Endothelial cell of coronary artery (primary cell): ENCODE data around the gene RIPOR2. TPM values are rescaled to one million over a fixed set of nuclear protein-coding genes. Genes with fewer than 3 reads are reported as not detected.

Experiments used
- total RNA-seq: library from RNA; depleted of rRNA; stranded (reverse); fragments of >200 nt; gene quantifications from 2 replicates; pipeline ENCODE4 v1.2.3, GENCODE V29; 2014

The RIPOR2 gene, protein sequence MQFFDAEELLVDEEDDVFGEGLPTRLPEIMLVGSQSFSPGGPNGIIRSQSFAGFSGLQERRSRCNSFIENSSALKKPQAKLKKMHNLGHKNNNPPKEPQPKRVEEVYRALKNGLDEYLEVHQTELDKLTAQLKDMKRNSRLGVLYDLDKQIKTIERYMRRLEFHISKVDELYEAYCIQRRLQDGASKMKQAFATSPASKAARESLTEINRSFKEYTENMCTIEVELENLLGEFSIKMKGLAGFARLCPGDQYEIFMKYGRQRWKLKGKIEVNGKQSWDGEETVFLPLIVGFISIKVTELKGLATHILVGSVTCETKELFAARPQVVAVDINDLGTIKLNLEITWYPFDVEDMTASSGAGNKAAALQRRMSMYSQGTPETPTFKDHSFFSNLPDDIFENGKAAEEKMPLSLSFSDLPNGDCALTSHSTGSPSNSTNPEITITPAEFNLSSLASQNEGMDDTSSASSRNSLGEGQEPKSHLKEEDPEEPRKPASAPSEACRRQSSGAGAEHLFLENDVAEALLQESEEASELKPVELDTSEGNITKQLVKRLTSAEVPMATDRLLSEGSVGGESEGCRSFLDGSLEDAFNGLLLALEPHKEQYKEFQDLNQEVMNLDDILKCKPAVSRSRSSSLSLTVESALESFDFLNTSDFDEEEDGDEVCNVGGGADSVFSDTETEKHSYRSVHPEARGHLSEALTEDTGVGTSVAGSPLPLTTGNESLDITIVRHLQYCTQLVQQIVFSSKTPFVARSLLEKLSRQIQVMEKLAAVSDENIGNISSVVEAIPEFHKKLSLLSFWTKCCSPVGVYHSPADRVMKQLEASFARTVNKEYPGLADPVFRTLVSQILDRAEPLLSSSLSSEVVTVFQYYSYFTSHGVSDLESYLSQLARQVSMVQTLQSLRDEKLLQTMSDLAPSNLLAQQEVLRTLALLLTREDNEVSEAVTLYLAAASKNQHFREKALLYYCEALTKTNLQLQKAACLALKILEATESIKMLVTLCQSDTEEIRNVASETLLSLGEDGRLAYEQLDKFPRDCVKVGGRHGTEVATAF
- total RNA-seq, result 0.28 TPM in 1 of 2 replicates, not detected in the other

DNA sequence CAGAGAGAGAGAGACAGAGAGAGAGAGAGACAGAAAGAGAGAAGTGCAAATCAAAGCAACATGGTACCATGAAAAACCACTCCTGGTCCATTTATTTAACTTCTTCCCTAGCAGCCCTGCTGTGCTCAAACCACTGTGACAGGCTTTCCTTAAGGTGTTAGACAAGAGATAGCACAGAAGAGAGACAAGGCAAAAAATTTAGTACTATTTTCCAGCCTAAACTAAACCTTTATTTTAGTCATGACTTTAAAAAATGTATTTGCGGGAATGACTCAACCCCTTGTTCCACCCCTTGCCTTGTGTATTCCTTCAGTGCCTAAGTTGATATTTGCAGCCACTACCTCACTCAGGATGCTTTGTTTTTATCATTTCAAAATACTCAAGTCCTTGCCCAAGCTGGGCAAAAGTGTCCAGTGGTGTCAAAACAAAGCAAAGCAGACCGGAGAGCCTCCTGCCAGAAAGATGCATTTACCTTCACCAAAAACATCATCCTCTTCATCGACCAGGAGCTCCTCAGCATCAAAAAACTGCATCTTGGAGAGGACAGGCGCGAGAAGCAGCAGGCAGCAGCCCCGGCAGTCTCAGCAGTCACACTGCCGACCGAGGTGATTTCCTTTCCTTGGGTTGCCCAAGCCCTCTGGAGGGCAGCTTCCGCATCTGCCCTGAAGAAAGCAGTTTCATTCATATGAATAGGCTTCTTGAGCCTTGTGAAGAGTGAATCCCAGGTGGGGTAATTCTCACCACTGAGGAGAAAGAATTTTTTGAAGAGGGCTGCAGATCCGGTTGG lies at the start of gene RIPOR2:
TSS of gene RIPOR2 (minus strand) at position 595 of the 787 bp plus-strand sequence. CDS start at position 533, 62 bp downstream.

DNA sequence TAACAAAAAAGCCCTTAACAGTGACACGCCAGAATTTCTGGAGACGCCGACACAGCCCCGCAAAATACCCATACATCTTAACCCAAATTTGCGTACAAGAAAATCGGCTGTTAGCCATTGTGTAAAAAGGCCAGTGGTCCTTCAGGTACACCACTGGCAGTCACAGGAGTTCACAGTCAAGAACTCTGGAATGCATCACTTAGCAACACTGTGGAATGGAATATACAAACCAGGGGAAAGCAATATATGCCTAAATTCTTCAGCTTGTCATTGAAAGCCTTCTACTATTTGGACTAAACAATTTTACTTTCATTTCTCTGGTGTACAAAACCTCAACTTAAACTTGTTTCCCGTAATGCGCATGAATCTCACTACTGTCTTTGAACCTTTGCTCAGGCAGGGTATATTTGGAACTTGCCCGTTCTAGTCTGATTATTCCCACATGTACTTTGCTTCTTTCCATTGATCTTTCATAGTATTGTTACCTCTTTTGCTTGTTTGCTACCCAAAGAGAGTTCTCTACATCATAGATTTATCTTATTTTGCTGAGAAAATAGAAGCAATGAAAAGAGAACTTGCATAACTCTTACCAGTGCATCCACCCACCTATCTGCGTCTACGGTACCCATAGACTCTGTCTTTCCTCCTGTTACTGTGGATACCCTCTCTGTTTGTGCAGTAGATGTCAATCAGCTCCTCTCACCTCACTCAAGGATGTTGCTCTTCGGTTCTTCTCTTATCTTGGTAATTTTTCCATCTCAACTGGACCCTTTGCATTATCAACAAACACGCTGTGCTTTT lies 136.8 kb downstream of the RIPOR2 start, which contains the start of gene ARMH2:
TSS of gene ARMH2 (minus strand) at position 178 of the 801 bp plus-strand sequence. CDS start at position 118, 60 bp downstream.

DNA sequence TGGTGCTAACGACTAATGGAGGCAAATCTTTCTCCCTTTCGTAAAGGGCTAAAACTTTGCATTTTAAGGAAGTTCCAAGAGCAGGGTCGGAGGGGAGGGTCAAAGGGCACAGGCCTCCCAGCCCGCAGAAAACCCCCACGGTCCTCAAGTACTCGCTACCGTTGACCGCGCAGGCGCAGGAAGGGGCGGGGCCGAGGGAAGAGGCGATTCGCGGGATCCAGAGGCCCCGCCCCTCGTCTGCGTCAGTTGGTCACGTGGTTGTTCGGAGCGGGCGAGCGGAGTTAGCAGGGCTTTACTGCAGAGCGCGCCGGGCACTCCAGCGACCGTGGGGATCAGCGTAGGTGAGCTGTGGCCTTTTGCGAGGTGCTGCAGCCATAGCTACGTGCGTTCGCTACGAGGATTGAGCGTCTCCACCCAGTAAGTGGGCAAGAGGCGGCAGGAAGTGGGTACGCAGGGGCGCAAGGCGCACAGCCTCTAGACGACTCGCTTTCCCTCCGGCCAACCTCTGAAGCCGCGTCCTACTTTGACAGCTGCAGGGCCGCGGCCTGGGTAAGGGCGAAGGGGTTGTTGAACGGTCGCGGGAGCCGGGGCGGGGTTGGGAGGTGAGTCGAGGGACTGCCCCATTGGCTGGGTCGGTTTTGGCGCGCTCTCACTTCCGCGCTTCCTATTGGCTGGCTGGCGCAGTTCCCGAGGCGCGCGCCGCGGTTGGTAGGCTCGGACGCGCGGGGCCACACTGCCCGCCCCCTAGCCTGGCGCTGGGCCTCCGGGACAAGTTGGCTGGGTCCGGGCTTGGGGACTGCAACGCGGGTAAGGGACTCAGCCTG lies 160.9 kb downstream of the RIPOR2 start, which contains the start of gene GMNN:
TSS of gene GMNN (plus strand) at position 242 of the 824 bp plus-strand sequence. CDS start 2,310 bp downstream, outside the sequence.

Other genes starting within 250 kb of the RIPOR2 start
- 65.4 and 86.5 TPM in 2 replicates for gene C6orf62, start 216.8 kb downstream of the RIPOR2 start, total RNA-seq
- gene GMNN, start 161.0 kb downstream of the RIPOR2 start, total RNA-seq, result 21.6 and 28.3 TPM in 2 replicates
- not detected in 2 replicates for gene ARMH2, start 137.0 kb downstream of the RIPOR2 start, total RNA-seq